GM19324 (cell line): Measurements from ENCODE around the gene CXCR2.
"Not testable (repeated sequence)": the region's sequence is repeated elsewhere in the genome, so short reads cannot be mapped to it uniquely, and the experiment has no call there.

Experiments used
- ATAC-seq: cut with Tn5 transposase; IDR thresholded peaks from one replicate; pipeline ENCODE4 v1.9.1; 2021; ENCODE audit warnings: mild to moderate bottlenecking, moderate library complexity; ENCODE audit not compliant: unreplicated experiment, low FRiP score

CXCR2 gene

DNA sequence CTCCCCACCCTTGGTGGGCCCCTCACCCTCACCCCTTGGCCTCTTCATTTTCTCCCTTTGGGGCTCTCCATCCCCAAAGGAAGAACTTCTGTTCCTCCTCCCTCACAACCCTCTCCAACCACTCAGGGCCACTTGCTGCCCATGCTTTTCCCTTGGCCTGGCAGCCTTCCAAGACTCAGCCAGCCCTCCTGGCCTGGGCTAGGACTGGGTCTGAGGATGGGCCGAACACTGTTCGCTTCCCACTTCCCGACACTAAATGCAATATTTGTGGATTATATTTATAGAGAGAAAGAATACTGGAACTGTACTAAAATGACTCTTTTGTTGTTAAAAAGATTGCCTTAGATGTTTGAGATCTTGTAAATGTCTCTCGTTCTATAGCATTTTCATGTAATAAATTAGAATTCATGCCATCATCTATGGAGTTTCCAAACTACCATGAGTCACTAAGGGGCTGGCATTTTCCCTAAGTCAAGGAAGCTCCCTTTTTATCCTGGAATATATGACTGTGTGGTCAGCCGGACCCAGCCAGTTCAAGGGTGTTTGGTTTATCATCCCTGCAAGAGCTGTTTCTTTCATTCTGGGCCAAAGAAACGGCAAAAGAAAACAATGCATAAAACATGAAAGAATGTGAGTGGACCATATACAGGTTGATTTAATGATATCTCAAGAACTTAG lies 3.8 kb downstream of the CXCR2 start:
- no peak for ATAC-seq

DNA sequence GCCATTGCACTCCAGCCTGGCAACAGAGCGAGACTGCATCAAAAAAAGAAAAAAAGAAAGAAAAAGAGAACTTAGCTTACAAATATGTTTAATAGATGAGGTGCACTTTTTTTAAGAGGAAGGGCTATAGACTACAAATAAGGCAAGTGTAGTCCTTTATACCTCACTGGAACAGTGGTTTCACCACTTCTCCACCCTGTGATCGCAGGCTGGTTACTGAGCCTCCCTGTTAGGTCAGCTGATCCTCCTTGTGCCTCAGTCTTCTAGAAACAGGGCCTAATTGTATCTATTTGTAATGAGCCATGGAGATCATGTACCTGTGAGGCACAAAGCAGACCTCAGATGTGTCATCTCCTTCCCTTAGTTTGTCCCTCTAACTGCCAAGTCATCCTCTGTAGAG lies 4.5 kb downstream of the CXCR2 start:
- no peak for ATAC-seq

DNA sequence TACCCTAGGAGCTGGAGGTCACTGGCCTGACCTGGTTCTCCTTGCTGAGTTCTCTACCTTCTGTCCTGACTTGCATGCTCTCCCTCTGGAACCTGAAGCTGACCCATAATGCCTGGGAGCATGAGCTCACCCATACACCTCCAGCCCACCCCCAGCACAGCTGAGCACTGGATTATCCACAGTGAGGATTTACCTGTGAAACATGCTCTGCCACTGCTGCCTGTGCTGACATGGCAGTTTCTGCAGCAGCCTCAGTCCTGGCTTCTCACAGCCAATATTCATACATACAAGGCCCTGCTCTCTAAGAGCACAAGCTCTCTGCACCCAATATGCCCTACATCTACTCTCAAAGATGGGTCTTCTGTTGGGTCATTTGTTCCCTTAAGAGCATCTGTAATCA lies 5.0 kb downstream of the CXCR2 start:
- ATAC-seq: no peak

DNA sequence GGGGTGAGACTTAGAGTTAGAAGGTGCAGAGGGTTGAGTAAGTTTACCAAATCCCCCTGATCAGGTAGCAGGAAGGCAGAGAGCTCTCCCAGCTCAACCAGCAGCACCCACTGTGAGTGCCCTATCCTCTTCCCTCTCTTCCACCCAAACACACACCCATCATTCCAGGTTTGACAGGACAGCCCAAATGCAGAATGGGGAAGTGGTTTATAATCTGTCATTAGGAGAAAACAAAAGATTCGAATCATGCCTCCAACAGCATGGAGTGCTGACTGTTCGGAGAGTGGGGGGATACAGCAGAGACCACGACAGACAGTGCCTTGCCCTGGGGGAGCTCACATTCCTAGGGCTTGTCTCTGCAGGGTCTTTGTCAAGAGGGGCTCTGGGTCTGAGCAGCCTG lies 11.7 kb downstream of the CXCR2 start:
- no peak for ATAC-seq

GRCh38 chr2:218138047-218138446 lies 12.2 kb downstream of the CXCR2 start:
- no peak for ATAC-seq

DNA sequence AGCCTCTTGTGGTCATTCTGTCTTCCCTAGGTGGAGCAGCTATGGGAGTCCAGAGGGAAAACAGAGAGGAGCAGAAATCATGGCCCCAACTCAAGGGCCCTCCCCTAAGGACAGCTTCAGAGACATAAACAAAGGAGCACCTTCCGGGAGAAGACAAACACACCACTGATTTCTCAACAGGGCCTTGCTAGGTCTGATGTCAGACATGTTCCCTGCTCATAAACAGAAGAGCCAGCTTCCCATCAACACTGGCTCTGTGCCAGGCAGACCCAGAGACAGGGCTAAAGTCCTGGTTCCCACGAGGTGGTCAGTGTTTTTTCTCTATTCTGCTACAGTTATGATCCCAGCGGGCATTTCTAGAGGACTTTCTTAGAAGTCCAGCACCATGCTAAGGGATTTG lies 19.3 kb downstream of the CXCR2 start:
- no peak for ATAC-seq

- no peak for ATAC-seq
These were observed 20.2 kb downstream of the CXCR2 start for GRCh38 chr2:218146056-218146455.

DNA sequence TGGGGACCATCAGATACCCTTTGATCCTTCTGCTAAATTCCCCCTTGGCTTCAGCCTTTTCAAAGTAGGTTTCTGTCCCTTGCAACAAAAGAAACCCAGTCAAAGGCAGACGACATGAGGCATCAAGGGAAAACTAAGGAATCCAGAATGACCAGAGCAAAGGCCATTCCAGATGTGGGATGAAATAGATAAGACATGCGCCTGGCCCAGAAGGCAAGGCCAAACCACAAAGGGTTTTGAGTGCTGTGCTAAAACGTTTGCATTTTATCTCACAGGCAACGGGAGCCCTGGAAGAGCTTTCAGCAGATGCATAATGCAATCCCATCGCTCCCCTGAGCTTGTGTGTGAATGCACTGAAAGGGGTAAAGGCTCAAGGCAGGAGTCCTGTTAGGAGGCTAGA lies 23.3 kb downstream of the CXCR2 start:
- ATAC-seq: no peak

DNA sequence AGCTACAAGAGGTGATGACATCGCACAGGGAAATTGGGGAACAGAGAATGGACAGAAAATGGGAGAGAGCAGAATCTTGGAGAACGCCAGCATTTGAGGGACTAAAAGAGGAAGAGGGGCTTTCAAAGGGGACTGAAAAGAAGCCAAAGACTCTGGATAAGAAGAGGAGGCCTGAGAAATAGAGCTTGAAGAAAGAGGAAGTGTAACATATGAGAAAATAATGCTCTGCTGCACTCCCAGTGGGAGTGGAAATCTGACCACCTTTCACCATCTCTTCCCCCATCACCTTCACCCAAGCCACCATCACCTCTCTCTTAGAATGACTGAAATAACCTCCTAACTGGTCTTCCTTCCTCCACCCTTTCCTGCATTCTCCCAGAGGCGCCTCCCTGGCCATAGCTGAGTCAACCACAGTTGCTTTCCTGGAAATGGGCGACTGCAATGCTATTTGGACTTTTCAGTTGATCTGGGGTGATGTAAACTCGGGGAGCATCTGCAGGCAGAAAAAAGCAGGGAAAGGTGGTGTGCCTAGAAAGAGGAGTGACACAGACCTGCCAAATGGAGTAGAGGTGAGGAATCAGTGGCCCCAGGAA lies 24.1 kb downstream of the CXCR2 start:
- ATAC-seq: no peak

DNA sequence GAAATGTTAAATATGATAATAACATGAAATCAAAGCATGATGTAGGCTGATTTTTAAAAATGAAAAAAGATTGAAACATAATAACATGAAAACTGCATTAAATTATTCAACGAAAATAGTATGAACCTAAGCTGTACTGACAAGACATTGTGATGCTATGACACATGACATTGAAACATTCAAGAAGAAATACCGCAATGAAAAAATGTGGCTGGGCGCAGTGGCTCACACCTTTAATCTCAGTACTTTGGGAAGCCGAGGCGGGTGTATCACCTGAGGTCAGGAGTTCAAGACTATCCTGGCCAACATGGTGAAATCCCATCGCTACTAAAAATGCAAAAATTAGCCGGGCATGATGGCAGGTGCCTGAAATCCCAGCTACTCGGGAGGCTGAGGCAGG lies 26.3 kb downstream of the CXCR2 start:
- no peak for ATAC-seq

GRCh38 chr2:218152777-218153176 lies 26.9 kb downstream of the CXCR2 start:
- ATAC-seq: no peak

- no peak for ATAC-seq
These were observed 30.2 kb downstream of the CXCR2 start for GRCh38 chr2:218155953-218156479.

GRCh38 chr2:218161644-218162043 lies 35.8 kb downstream of the CXCR2 start:
- ATAC-seq: no peak

DNA sequence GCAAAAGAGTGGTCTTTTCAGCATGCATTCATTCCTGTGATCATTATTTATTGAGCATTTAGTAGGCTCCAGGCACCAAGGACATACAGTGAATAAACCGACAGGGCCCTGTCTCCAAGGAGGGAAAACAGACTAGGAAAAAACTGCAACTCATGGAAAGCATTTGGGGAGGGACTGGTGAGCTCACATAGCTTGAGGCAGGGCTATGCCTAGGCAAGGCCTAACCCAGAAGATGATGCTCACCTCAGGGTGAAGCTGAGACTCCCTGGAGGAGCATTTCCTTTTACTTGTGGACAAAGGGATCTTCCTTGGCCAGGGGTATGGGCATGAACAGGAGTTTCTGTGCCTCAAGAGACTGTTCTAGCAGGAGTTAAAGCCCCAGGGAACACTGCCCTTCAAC lies 37.0 kb downstream of the CXCR2 start:
- ATAC-seq: no peak

DNA sequence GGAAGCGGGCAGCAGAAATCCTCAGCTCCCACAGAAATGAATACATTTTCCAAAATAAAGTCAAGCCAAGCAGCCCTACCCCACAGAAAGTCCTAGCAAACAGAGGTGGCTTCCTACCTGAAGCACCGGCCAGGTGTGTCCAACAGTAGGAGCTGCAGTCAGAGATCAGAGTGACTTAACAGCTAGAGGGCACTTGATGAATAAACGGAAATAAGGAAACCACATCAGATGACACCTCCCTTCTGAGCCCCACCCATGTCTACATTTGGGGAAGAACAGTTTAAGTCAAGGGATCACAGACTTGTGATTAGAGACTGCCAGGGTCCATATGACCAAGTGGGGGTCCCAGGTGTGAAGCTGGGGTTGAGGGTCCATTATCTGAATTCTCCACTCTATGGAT lies 41.0 kb downstream of the CXCR2 start, which contains the start of gene CXCR1:
Gene CXCR1 (minus strand): TSS at position 172 of the 400 bp plus-strand sequence. CDS start 1,751 bp downstream, outside the sequence.
- no peak for ATAC-seq

- no peak for ATAC-seq
These were observed 42.2 kb downstream of the CXCR2 start for GRCh38 chr2:218168016-218168415.

DNA sequence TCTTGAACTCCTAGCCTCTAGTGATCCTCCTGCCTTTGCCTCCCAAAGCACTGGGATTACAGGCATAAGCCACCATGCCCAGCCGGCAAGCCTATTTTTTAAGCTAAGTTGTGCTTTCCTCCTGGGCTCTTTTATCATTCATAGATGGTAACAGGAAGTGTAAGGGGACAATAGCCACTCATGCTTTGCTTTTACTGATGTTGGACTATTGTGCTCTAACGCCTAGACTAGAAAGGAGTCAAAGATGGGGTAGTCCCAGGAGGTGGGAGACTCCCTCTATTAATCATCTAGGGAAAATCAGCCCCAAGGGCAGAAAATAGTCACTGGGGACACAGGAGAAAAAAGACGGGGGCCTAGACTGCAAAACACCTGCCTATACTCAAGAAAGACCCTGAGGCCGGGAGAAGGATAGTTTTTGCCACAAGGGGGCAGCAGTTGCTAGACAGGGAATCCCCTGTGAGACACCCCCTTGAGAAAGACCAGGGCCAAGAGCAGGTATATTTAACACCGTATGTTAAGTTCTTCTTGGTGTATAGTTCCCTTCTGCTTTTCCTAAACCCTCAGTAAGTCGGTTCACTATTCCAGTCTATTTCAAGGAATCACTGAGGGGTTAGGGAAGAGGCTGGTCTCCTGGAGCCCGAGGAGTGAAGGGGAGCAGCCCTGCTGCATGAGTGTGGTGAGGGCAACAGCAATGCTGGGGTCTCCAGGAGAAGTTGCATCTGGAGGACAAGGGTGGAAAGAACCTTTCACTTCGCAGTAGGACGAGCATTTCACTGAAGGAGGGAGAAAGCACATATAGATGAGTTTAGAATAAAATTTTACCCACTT lies 43.0 kb downstream of the CXCR2 start:
- no peak for ATAC-seq

GRCh38 chr2:218169757-218170546 lies 44.1 kb downstream of the CXCR2 start:
- no peak for ATAC-seq

GRCh38 chr2:218171744-218172143 lies 45.9 kb downstream of the CXCR2 start:
- ATAC-seq: not testable (repeated sequence)

DNA sequence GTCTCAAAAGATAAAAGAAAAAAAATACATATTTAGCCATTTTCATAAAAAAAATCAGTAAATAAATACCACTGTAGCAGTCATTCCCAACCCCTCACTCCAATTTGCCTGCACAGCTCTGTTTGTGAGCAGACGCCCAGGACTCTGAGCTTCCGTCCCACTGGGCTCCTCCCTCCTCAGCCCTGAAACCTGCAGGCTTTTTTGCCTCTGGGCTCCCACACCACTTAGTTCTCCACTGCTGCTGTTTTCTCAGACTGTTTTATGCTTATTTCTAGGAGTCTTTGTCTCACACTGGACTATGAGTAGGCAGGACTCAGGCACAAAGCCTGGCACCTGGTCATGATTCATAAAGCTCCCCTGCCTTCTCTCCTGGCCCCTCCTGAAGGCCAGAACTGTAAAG lies 47.0 kb downstream of the CXCR2 start:
- ATAC-seq: no peak

DNA sequence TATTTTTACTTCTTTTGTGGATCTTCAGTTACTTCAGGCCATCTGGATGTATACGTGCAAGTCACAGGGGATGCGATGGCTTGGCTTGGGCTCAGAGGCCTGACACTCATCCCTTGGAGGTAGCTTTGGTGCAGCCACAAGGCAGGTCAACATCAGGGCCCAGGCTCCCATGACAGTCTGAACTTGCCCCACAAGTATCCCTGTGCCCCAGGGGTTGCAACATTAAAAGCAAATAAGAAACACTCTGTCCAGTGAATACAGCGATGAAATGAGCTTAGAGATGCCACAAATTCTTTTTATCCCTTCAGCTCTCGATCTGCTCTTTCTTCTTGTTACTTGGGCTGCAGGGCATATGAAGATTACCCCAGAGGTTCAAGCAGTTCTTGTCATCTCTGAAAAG lies 54.0 kb downstream of the CXCR2 start:
- ATAC-seq: no peak
